C4-2B (cell line): ENCODE results near the gene ZNF423.

ENCODE experiments used
- ZFX ChIP-seq: fragments of 450-650 bp; IDR thresholded peaks from 2 replicates; pipeline ENCODE4 v1.6.1; 2017
- TF ChIP-seq, protein P1 (sequence below): fragments of 450-650 bp; conservative IDR thresholded peaks from 2 replicates; pipeline ENCODE4 v1.5.1; 2017; ENCODE audit warnings: mild to moderate bottlenecking

DNA sequence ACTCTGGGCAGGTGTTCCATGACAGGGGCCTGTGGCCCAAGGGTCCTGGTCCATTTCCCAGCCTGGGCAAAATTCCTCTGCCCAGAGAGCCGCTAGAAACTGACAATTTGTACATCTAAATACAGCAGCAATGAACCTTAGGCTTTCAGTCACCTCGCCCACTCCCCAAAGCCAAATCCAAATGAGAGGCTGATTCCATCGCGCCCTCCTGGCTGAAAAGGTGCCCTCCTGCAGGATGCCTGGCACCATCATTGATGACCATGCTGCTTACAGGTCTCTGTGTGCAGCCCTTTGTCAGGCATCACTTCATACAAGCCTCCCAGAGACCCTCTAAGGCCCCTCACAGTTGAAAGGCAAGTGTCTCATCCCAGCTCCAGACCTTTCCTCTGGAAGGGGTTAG, 367.6 kb downstream of the ZNF423 start:
- TF ChIP-seq, protein P1, sequence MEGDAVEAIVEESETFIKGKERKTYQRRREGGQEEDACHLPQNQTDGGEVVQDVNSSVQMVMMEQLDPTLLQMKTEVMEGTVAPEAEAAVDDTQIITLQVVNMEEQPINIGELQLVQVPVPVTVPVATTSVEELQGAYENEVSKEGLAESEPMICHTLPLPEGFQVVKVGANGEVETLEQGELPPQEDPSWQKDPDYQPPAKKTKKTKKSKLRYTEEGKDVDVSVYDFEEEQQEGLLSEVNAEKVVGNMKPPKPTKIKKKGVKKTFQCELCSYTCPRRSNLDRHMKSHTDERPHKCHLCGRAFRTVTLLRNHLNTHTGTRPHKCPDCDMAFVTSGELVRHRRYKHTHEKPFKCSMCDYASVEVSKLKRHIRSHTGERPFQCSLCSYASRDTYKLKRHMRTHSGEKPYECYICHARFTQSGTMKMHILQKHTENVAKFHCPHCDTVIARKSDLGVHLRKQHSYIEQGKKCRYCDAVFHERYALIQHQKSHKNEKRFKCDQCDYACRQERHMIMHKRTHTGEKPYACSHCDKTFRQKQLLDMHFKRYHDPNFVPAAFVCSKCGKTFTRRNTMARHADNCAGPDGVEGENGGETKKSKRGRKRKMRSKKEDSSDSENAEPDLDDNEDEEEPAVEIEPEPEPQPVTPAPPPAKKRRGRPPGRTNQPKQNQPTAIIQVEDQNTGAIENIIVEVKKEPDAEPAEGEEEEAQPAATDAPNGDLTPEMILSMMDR, result no peak
- TF ChIP-seq ZFX, result no peak
